ENCODE data around the gene DBT. TPM values are rescaled to one million over a fixed set of nuclear protein-coding genes. Genes with fewer than 3 reads are reported as not detected.

The DBT gene
- total and polyA plus RNA-seq, 2 of the 8 experiments (the other 6 are each of a cell fraction or from before 2014, with no cell fraction given): 3.3 to 24.6 TPM

DNA sequence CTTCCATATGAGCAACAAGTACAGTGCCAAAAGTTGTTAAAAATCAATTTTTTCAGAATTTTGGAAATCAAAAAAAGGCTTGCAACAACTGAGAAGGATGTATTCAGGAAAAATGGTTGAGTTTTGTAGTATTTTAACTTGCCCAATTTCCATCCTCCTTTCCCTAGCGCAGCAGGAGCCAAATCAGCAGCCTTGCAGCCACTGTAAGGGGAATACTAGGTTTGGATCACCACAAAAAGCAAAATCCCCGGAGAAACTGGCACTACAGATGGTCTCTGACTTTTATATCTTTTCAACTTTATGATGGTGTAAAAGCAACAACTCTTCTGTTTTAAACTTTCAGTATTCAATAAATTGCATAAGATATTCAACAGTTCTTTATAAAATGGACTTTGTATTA, 17.9 kb downstream of the DBT start (continued):
- TF ChIP-seq, protein P1, sequence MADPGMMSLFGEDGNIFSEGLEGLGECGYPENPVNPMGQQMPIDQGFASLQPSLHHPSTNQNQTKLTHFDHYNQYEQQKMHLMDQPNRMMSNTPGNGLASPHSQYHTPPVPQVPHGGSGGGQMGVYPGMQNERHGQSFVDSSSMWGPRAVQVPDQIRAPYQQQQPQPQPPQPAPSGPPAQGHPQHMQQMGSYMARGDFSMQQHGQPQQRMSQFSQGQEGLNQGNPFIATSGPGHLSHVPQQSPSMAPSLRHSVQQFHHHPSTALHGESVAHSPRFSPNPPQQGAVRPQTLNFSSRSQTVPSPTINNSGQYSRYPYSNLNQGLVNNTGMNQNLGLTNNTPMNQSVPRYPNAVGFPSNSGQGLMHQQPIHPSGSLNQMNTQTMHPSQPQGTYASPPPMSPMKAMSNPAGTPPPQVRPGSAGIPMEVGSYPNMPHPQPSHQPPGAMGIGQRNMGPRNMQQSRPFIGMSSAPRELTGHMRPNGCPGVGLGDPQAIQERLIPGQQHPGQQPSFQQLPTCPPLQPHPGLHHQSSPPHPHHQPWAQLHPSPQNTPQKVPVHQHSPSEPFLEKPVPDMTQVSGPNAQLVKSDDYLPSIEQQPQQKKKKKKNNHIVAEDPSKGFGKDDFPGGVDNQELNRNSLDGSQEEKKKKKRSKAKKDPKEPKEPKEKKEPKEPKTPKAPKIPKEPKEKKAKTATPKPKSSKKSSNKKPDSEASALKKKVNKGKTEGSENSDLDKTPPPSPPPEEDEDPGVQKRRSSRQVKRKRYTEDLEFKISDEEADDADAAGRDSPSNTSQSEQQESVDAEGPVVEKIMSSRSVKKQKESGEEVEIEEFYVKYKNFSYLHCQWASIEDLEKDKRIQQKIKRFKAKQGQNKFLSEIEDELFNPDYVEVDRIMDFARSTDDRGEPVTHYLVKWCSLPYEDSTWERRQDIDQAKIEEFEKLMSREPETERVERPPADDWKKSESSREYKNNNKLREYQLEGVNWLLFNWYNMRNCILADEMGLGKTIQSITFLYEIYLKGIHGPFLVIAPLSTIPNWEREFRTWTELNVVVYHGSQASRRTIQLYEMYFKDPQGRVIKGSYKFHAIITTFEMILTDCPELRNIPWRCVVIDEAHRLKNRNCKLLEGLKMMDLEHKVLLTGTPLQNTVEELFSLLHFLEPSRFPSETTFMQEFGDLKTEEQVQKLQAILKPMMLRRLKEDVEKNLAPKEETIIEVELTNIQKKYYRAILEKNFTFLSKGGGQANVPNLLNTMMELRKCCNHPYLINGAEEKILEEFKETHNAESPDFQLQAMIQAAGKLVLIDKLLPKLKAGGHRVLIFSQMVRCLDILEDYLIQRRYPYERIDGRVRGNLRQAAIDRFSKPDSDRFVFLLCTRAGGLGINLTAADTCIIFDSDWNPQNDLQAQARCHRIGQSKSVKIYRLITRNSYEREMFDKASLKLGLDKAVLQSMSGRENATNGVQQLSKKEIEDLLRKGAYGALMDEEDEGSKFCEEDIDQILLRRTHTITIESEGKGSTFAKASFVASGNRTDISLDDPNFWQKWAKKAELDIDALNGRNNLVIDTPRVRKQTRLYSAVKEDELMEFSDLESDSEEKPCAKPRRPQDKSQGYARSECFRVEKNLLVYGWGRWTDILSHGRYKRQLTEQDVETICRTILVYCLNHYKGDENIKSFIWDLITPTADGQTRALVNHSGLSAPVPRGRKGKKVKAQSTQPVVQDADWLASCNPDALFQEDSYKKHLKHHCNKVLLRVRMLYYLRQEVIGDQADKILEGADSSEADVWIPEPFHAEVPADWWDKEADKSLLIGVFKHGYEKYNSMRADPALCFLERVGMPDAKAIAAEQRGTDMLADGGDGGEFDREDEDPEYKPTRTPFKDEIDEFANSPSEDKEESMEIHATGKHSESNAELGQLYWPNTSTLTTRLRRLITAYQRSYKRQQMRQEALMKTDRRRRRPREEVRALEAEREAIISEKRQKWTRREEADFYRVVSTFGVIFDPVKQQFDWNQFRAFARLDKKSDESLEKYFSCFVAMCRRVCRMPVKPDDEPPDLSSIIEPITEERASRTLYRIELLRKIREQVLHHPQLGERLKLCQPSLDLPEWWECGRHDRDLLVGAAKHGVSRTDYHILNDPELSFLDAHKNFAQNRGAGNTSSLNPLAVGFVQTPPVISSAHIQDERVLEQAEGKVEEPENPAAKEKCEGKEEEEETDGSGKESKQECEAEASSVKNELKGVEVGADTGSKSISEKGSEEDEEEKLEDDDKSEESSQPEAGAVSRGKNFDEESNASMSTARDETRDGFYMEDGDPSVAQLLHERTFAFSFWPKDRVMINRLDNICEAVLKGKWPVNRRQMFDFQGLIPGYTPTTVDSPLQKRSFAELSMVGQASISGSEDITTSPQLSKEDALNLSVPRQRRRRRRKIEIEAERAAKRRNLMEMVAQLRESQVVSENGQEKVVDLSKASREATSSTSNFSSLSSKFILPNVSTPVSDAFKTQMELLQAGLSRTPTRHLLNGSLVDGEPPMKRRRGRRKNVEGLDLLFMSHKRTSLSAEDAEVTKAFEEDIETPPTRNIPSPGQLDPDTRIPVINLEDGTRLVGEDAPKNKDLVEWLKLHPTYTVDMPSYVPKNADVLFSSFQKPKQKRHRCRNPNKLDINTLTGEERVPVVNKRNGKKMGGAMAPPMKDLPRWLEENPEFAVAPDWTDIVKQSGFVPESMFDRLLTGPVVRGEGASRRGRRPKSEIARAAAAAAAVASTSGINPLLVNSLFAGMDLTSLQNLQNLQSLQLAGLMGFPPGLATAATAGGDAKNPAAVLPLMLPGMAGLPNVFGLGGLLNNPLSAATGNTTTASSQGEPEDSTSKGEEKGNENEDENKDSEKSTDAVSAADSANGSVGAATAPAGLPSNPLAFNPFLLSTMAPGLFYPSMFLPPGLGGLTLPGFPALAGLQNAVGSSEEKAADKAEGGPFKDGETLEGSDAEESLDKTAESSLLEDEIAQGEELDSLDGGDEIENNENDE (IDR thresholded peaks at IDR 0.05; ENCODE audit: insufficient replicate concordance, low read length): no peak
- TF ChIP-seq, protein P2, sequence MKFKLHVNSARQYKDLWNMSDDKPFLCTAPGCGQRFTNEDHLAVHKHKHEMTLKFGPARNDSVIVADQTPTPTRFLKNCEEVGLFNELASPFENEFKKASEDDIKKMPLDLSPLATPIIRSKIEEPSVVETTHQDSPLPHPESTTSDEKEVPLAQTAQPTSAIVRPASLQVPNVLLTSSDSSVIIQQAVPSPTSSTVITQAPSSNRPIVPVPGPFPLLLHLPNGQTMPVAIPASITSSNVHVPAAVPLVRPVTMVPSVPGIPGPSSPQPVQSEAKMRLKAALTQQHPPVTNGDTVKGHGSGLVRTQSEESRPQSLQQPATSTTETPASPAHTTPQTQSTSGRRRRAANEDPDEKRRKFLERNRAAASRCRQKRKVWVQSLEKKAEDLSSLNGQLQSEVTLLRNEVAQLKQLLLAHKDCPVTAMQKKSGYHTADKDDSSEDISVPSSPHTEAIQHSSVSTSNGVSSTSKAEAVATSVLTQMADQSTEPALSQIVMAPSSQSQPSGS (IDR thresholded peaks at IDR 0.05; ENCODE audit: low read length): no peak
- TF ChIP-seq TBP (IDR thresholded peaks at IDR 0.05; ENCODE audit: low read depth, low read length) (no peak), HDAC2 (IDR thresholded peaks at IDR 0.05; ENCODE audit: borderline replicate concordance in 1 of 2, low read depth in 2 of 2, low read length in 2 of 2) (no peak), POLR2A (IDR thresholded peaks at IDR 0.05; ENCODE audit: control extremely low read depth in 1 of 2, low read depth in 2 of 2, low read length in 2 of 2) (no peak), CBX8 (IDR thresholded peaks at IDR 0.05; ENCODE audit: borderline replicate concordance, low read depth, low read length) (no peak), SP2 (IDR thresholded peaks at IDR 0.05; ENCODE audit: low read length) (no peak), SAP30 (IDR thresholded peaks at IDR 0.05; ENCODE audit: insufficient read depth, insufficient replicate concordance, low read length) (no peak), KDM4A (IDR thresholded peaks at IDR 0.05; ENCODE audit: low read depth, low read length, severe bottlenecking) (no peak), JUN (IDR thresholded peaks at IDR 0.05; ENCODE audit: low read depth, low read length) (no peak)

Data from H1 (cell line).